Subcutaneous abdominal adipose tissue (tissue), 5 donors: ENCODE data around the gene UCP2.
A peak's percentile ranks its signal among the peaks of the same experiment; 100 is the strongest.

ENCODE experiments used
- H3K27ac ChIP-seq: one replicate; pipeline ENCODE4 v1.7.0; 2013; ENCODE audit warnings: low read depth, mild to moderate bottlenecking, inconsistent platforms, low read length, moderate library complexity
- H3K27me3 ChIP-seq, 5 donors: one replicate each; pipeline ENCODE4 v1.7.0; 2013; ENCODE audit warnings: low read length in 5 of 5, inconsistent platforms in 1 of 5; ENCODE audit not compliant: control insufficient read depth in 5 of 5, insufficient read depth in 4 of 5
- H3K36me3 ChIP-seq, 5 donors: one replicate each; pipeline ENCODE4 v1.7.0; 2013; ENCODE audit warnings: low read length in 5 of 5; ENCODE audit not compliant: control insufficient read depth in 5 of 5, insufficient read depth in 5 of 5
- H3K4me1 ChIP-seq, 5 donors: one replicate each; pipeline ENCODE4 v1.7.0; 2013; ENCODE audit warnings: low read length in 5 of 5, mild to moderate bottlenecking in 3 of 5, moderate library complexity in 1 of 5; ENCODE audit not compliant: control insufficient read depth in 5 of 5, insufficient read depth in 5 of 5
- H3K4me3 ChIP-seq, 5 donors: one replicate each; pipeline ENCODE4 v1.7.0; 2013; ENCODE audit warnings: low read length in 5 of 5, low read depth in 1 of 5
- H3K9ac ChIP-seq, 5 donors: one replicate each; pipeline ENCODE4 v1.7.0; 2013; ENCODE audit warnings: low read length in 5 of 5, mild to moderate bottlenecking in 4 of 5, moderate library complexity in 3 of 5
- H3K9me3 ChIP-seq, 5 donors: one replicate each; pipeline ENCODE4 v1.7.0; 2013; ENCODE audit warnings: low read length in 5 of 5; ENCODE audit not compliant: control insufficient read depth in 5 of 5
- donor health status: healthy.
- donor health status: healthy.
- donor health status: healthy.
- donor health status: healthy.
- donor health status: healthy.

UCP2 gene

GRCh38 chr11:74010306-74011300, 28.0 kb upstream of the UCP2 start:
- Histone ChIP-seq H3K4me1 (peaks cover 8 to 41% (median 19%) of the 10 kb centered on the region in 5 donors), H3K27me3 (no peaks in the 10 kb centered on the region), H3K36me3 (peaks cover 0 to 17% (median 0%) of the 10 kb centered on the region in 5 donors), H3K9me3 (no peaks in the 10 kb centered on the region), H3K9ac (no peak overlapping the region), H3K27ac (no peak overlapping the region), H3K4me3 (no peak overlapping the region)

GRCh38 chr11:74009675-74010305, 27.1 kb upstream of the UCP2 start:
- no peak overlapping the region for H3K27ac ChIP-seq
- H3K4me3 ChIP-seq, result no peak overlapping the region
- no peaks in the 10 kb centered on the region for H3K9me3 ChIP-seq
- peaks cover 0 to 17% (median 0%) of the 10 kb centered on the region in 5 donors for H3K36me3 ChIP-seq
- no peak overlapping the region for H3K9ac ChIP-seq
- peaks cover 8 to 46% (median 23%) of the 10 kb centered on the region in 5 donors for H3K4me1 ChIP-seq
- H3K27me3 ChIP-seq, result no peaks in the 10 kb centered on the region

- Histone ChIP-seq H3K9me3 (no peaks in the 10 kb centered on the region), H3K27ac (no peak overlapping the region), H3K27me3 (no peaks in the 10 kb centered on the region), H3K36me3 (peaks cover 0 to 19% (median 0%) of the 10 kb centered on the region in 5 donors), H3K4me3 (no peak overlapping the region), H3K4me1 (peaks cover 8 to 52% (median 29%) of the 10 kb centered on the region in 5 donors), H3K9ac (no peak overlapping the region)
These were observed 26.5 kb upstream of the UCP2 start for GRCh38 chr11:74009230-74009547.

GRCh38 chr11:74008373-74009229, 26.0 kb upstream of the UCP2 start, which contains the start of gene UCP3:
TSS of gene UCP3 (minus strand) at chr11:74009085. CDS start at chr11:74007042, 2,043 bp downstream.
- Histone ChIP-seq H3K36me3 (peaks cover 0 to 19% (median 5%) of the 10 kb centered on the region in 5 donors), H3K9ac (no peak within 1 kb of the TSS), H3K27me3 (no peaks in the 10 kb centered on the region), H3K4me1 (peaks cover 11 to 58% (median 34%) of the 10 kb centered on the region in 5 donors), H3K9me3 (no peaks in the 10 kb centered on the region), H3K4me3 (no peak within 1 kb of the TSS), H3K27ac (no peak within 1 kb of the TSS)

GRCh38 chr11:74007691-74008372, 25.2 kb upstream of the UCP2 start:
- Histone ChIP-seq H3K9ac (no peak overlapping the region), H3K9me3 (no peaks in the 10 kb centered on the region), H3K27ac (no peak overlapping the region), H3K27me3 (no peaks in the 10 kb centered on the region), H3K4me1 (peaks cover 11 to 55% (median 29%) of the 10 kb centered on the region in 5 donors), H3K36me3 (peaks cover 0 to 25% (median 8%) of the 10 kb centered on the region in 5 donors), H3K4me3 (no peak overlapping the region)

- H3K27ac ChIP-seq, result no peak overlapping the region
- peaks cover 10 to 53% (median 23%) of the 10 kb centered on the region in 5 donors for H3K4me1 ChIP-seq
- peaks cover 0 to 31% (median 9%) of the 10 kb centered on the region in 5 donors for H3K36me3 ChIP-seq
- H3K4me3 ChIP-seq, result no peak overlapping the region
- no peak overlapping the region for H3K9ac ChIP-seq
- H3K27me3 ChIP-seq, result no peaks in the 10 kb centered on the region
- H3K9me3 ChIP-seq, result no peaks in the 10 kb centered on the region
These were observed 24.2 kb upstream of the UCP2 start for GRCh38 chr11:74006743-74007304.

GRCh38 chr11:74005721-74006517, 23.3 kb upstream of the UCP2 start:
- Histone ChIP-seq H3K27ac (no peak overlapping the region), H3K36me3 (peaks cover 0 to 36% (median 12%) of the 10 kb centered on the region in 5 donors), H3K27me3 (no peaks in the 10 kb centered on the region)

GRCh38 chr11:74004759-74005615, 22.3 kb upstream of the UCP2 start:
- no peak overlapping the region for H3K27ac ChIP-seq
- H3K9me3 ChIP-seq, result no peaks in the 10 kb centered on the region
- H3K4me3 ChIP-seq, result no peak overlapping the region
- peaks cover 0 to 36% (median 12%) of the 10 kb centered on the region in 5 donors for H3K36me3 ChIP-seq
- H3K4me1 ChIP-seq, result peaks cover 3 to 35% (median 15%) of the 10 kb centered on the region in 5 donors
- H3K27me3 ChIP-seq, result no peaks in the 10 kb centered on the region
- H3K9ac ChIP-seq, result peak overlapping the region in 2 of 5 donors; percentile 11 to 15

More at GRCh38 chr11:74005721-74006517, 23.3 kb upstream of the UCP2 start:
- H3K4me3 ChIP-seq, result no peak overlapping the region
- H3K9ac ChIP-seq, result no peak overlapping the region
- no peaks in the 10 kb centered on the region for H3K9me3 ChIP-seq
- peaks cover 6 to 44% (median 15%) of the 10 kb centered on the region in 5 donors for H3K4me1 ChIP-seq
